ENCODE data around the gene PTGES3L.

- no peak for TF ChIP-seq YY1 (IDR thresholded peaks at IDR 0.05; ENCODE audit: extremely low read depth, insufficient replicate concordance, low read depth, low read length)
- TF ChIP-seq CTCF (IDR thresholded peaks at IDR 0.05 in 2 of 3, conservative IDR thresholded peaks at IDR 0.05 in 1 of 3; ENCODE audit: borderline replicate concordance in 1 of 3, insufficient read depth in 1 of 3, low read depth in 2 of 3, low read length in 2 of 3): no peak
- TF ChIP-seq POLR2AphosphoS5 (IDR thresholded peaks at IDR 0.05; ENCODE audit: low read depth, low read length): no peak
- TF ChIP-seq RAD21 (IDR thresholded peaks at IDR 0.05; ENCODE audit: low read depth): no peak
- no peak for TF ChIP-seq POLR2A (IDR thresholded peaks at IDR 0.05; ENCODE audit: borderline replicate concordance, extremely low read depth, insufficient read depth, insufficient read length)
These were observed 41.2 kb upstream of the PTGES3L start for GRCh38 chr17:43020789-43021740.

Data from HCT116 (cell line).